PC-3 (cell line): ENCODE data around the gene SDK2.

Experiments
- EZH2 ChIP-seq: fragments of 300-600 bp; sonication (generic); IDR thresholded peaks from one replicate; pipeline ENCODE4 v1.6.1; 2017; ENCODE audit warnings: antibody characterized with exemption, mild to moderate bottlenecking, low read length; ENCODE audit not compliant: unreplicated experiment
- TF ChIP-seq, protein P1 (sequence below): fragments of 300-600 bp; sonication (generic); conservative IDR thresholded peaks from 2 replicates; pipeline ENCODE4 v1.5.1; 2017; ENCODE audit warnings: antibody characterized with exemption, low read depth, mild to moderate bottlenecking, low read length

DNA sequence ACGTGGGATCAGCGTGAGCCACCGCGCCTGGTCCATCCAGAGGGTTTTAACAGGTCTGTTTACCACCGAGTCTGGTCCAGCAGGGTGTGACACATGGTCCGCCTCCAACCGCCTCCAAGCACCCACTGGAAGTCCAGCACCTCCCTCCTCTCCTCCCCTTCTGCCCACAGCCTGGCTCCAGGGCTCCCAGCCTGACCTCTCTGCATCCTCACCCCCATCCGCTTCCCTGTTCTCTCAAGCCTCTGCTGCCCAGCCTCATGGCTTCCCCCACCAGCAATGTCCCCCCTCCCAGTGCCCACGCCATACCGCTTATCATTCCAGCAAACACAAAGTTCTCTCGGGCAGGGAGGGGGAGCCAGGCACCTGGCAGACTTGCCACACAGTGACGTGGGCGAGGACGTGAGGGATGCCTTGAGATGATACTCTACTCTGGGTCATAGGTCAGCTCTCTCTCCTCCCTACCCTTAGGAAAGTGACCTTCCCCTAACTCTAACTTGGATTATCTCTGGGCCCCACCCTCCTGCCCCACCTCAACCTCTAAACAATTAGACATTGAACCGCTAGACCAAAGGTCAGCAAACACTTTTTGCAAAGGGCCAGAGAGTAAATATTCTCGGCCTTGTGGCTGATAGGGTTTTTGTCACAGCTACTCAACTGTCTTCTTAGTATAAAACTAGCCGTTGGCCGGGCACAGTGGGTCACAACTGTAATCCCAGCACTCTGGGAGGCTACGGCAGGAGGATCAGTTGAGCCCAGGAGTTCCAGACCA is 355.5 kb downstream of the SDK2 start:
- TF ChIP-seq, protein P1, sequence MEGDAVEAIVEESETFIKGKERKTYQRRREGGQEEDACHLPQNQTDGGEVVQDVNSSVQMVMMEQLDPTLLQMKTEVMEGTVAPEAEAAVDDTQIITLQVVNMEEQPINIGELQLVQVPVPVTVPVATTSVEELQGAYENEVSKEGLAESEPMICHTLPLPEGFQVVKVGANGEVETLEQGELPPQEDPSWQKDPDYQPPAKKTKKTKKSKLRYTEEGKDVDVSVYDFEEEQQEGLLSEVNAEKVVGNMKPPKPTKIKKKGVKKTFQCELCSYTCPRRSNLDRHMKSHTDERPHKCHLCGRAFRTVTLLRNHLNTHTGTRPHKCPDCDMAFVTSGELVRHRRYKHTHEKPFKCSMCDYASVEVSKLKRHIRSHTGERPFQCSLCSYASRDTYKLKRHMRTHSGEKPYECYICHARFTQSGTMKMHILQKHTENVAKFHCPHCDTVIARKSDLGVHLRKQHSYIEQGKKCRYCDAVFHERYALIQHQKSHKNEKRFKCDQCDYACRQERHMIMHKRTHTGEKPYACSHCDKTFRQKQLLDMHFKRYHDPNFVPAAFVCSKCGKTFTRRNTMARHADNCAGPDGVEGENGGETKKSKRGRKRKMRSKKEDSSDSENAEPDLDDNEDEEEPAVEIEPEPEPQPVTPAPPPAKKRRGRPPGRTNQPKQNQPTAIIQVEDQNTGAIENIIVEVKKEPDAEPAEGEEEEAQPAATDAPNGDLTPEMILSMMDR, result no peak
- no peak for TF ChIP-seq EZH2
